Astrocyte of the spinal cord (primary cell): Measurements from ENCODE around the gene HRH2.

ENCODE experiments used
- DNase-seq: peaks from one replicate; pipeline ENCODE4 v3.0.0; 2011; ENCODE audit warnings: low read depth, low spot score
- H3K4me3 ChIP-seq: 2 replicates; pipeline ENCODE4 v1.5.1; 2011; ENCODE audit warnings: low read depth, mild to moderate bottlenecking, low read length, moderate library complexity
- CTCF ChIP-seq: IDR thresholded peaks from 2 replicates; pipeline ENCODE4 v1.5.1; 2012; ENCODE audit warnings: low read depth, mild to moderate bottlenecking, low read length, inconsistent platforms
- in situ Hi-C: cut with HindIII; loops from 2 replicates; pipeline ENCODE4 v1.10.0; 2017; ENCODE audit warnings: low sequenced_read_pairs

Gene HRH2

GRCh38 chr5:175670372-175670771 lies 12.5 kb downstream of the HRH2 start:
- no peak for TF ChIP-seq CTCF
- no peak overlapping the region for H3K4me3 ChIP-seq
- no peak for DNase-seq
- in situ Hi-C loops: no loop called here

DNA sequence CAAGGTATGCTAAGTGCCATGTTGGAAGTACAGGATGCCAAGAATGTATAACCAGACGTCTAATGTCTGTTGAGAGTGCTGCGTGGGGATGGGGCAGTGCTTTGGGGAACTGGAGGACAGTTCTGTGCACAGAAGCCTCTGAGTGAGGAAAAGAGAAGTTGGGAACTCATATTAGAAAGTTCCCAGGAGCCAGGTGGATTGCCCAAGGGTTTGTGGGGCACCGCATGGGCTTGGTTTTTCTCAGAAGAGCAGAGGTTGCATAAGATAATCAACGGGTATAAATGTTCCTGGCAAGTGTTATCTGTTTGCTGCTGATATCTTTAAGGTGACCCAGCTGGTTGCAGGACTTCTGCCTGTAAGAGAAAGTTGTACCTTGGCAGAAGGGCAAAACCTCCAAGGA lies 13.1 kb downstream of the HRH2 start:
- no peak for DNase-seq
- in situ Hi-C loops: no loop called here
- H3K4me3 ChIP-seq: no peak overlapping the region
- no peak for TF ChIP-seq CTCF

DNA sequence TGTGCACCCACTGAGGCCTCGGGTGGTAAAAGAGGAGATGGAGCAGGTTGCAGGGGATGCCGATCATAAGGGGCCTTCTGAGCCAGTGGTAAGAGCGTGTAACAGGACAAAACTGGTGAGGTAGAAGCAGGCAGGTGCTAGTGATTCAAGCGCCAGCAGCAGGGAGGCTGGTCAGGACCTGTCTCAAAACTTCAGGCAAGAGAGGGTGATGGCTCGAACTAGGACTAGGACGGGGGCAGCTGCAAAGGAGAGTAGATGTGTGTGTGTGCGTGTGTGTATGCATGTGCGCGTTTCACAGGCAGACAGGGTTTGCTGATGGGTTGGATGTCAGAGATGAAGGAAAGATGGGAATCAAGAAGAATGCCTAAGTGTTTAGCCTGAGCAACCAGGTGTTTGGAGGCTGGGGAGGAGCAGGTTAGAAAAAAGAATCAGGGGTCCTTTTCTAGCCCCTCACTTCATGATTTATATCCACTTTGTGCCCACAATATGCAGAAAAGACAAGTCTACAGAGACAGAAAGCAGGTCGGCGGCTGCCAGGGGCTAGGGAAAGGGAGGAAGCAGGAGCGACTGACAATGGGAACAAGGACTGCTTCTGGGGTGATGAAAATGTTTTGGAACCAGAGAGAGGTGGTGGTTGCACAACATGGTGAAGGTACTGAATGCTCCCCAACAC lies 15.2 kb downstream of the HRH2 start:
- in situ Hi-C loops: no loop called here
- no peak for DNase-seq
- no peak overlapping the region for H3K4me3 ChIP-seq
- TF ChIP-seq CTCF: no peak

DNA sequence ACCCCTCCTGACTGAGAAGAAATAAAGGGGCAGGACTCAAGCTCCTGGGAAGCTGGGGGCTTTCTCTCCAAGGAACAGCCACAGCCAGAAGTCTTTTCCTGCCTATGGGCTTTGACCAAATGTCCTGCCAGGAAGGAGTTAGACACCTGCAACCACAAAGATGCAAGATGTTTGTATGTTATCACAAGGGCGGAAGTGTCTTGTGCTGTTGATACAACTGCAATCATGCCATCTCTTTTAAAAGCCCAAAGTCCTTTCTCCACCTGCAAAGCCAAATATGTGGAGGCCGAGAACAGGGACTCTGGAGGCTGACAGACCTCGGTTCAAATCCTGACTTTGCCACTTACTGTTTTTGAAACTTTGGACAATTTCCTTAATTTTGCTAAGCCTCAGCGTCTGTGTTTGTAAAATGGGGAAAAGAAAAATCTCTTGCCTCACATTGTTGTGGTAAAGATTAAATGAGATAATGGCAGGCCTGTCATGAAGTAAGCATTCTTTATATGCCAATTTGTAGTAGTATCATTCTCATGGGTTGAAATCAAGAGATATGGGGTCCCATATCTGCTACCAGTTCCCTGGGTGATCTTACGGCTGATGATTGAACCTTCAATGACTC lies 17.0 kb downstream of the HRH2 start:
- H3K4me3 ChIP-seq: no peak overlapping the region
- DNase-seq: no peak
- no peak for TF ChIP-seq CTCF
- in situ Hi-C loops: no loop called here

- TF ChIP-seq CTCF: no peak
- in situ Hi-C loops: no loop called here
- no peak overlapping the region for H3K4me3 ChIP-seq
- DNase-seq: no peak
Observed at GRCh38 chr5:175675873-175676272, 18.0 kb downstream of the HRH2 start.

DNA sequence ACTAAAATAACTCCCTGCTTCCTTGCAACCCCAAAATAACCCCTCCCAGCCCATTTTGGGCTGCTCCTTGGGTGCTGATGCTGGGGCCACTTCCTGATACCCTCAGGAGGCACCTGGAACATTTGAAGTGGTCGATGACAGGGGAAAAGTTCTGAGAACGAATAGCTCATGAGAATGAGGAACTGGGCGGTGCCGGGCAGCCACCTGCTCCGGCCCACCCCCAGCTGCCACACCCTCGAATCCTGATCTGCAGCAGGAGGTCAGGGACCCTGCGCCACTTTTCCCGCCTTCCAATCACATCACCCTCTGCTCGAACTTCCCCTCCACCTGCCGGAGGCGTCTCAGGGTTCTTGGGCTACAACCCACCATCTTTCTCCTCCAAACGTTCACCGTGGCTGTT lies 19.7 kb downstream of the HRH2 start:
- in situ Hi-C loops: no loop called here
- no peak for TF ChIP-seq CTCF
- no peak overlapping the region for H3K4me3 ChIP-seq
- DNase-seq: no peak
